ENCODE data around the gene NEUROD2.

NEUROD2 gene

GRCh38 chr17:39650121-39650579, 42.4 kb upstream of the NEUROD2 start:
- in situ Hi-C loops (cut with HindIII; ENCODE audit: low sequenced_read_pairs): no loop called here
- DNase-seq (ENCODE audit: low read depth, low spot score): no peak
- no peak for TF ChIP-seq CTCF (IDR thresholded peaks at IDR 0.05; ENCODE audit: low read depth, low read length)
- no peak overlapping the region for H3K4me3 ChIP-seq (ENCODE audit: low read depth, low read length)

GRCh38 chr17:39648616-39649366, 41.1 kb upstream of the NEUROD2 start:
- H3K4me3 ChIP-seq (ENCODE audit: low read depth, low read length): no peak overlapping the region
- no peak for TF ChIP-seq CTCF (IDR thresholded peaks at IDR 0.05; ENCODE audit: low read depth, low read length)

GRCh38 chr17:39647256-39647655, 39.5 kb upstream of the NEUROD2 start:
- no peak for DNase-seq (ENCODE audit: low read depth, low spot score)
- H3K4me3 ChIP-seq (ENCODE audit: low read depth, low read length): no peak overlapping the region
- no peak for TF ChIP-seq CTCF (IDR thresholded peaks at IDR 0.05; ENCODE audit: low read depth, low read length)
- in situ Hi-C loops (cut with HindIII; ENCODE audit: low sequenced_read_pairs): no loop called here

More at GRCh38 chr17:39648616-39649366, 41.1 kb upstream of the NEUROD2 start:
- peak; percentile 55 for DNase-seq (ENCODE audit: low read depth, low spot score)
- in situ Hi-C loops (cut with HindIII; ENCODE audit: low sequenced_read_pairs): no loop called here

- DNase-seq (ENCODE audit: low read depth, low spot score): peak; percentile 34
- no peak overlapping the region for H3K4me3 ChIP-seq (ENCODE audit: low read depth, low read length)
- in situ Hi-C loops (cut with HindIII; ENCODE audit: low sequenced_read_pairs): no loop called here
- no peak for TF ChIP-seq CTCF (IDR thresholded peaks at IDR 0.05; ENCODE audit: low read depth, low read length)
These were observed 35.6 kb upstream of the NEUROD2 start for GRCh38 chr17:39643271-39643670.

GRCh38 chr17:39642291-39643074, 34.8 kb upstream of the NEUROD2 start:
- in situ Hi-C loops (cut with HindIII; ENCODE audit: low sequenced_read_pairs): no loop called here
- no peak for TF ChIP-seq CTCF (IDR thresholded peaks at IDR 0.05; ENCODE audit: low read depth, low read length)
- DNase-seq (ENCODE audit: low read depth, low spot score): no peak
- H3K4me3 ChIP-seq (ENCODE audit: low read depth, low read length): no peak overlapping the region

GRCh38 chr17:39641883-39642282, 34.2 kb upstream of the NEUROD2 start:
- no peak for TF ChIP-seq CTCF (IDR thresholded peaks at IDR 0.05; ENCODE audit: low read depth, low read length)
- in situ Hi-C loops (cut with HindIII; ENCODE audit: low sequenced_read_pairs): no loop called here
- no peak for DNase-seq (ENCODE audit: low read depth, low spot score)
- no peak overlapping the region for H3K4me3 ChIP-seq (ENCODE audit: low read depth, low read length)
